Ovary (tissue), 9 donors: ENCODE measurements around the gene ADGRG1. TPM values are rescaled to one million over a fixed set of nuclear protein-coding genes. Genes with fewer than 3 reads are reported as not detected.

Source experiments
- DNase-seq, 5 donors: peaks; one replicate each; pipeline ENCODE4 v3.0.0-alpha.2; 2019 to 2020
- H3K27ac ChIP-seq, 2 donors: fragments of 200-600 bp; one replicate each; pipeline versions ENCODE4 v1.5.1 to v1.8.0; 2019 to 2022
- H3K27me3 ChIP-seq: fragments of 200-600 bp; one replicate; pipeline ENCODE4 v1.8.0; 2022
- H3K36me3 ChIP-seq: fragments of 200-600 bp; sonication (generic); one replicate; pipeline ENCODE4 v1.5.1; 2019
- H3K4me1 ChIP-seq: one replicate; pipeline ENCODE4 v1.8.1; 2013; ENCODE audit warnings: mild to moderate bottlenecking, moderate library complexity; ENCODE audit not compliant: insufficient read depth
- H3K4me3 ChIP-seq: fragments of 200-600 bp; sonication (generic); one replicate; pipeline ENCODE4 v1.5.1; 2017
- H3K9me3 ChIP-seq, 2 donors: fragments of 200-600 bp in 1 of 2; sonication (generic) in 1 of 2; one replicate each; pipeline versions ENCODE4 v1.5.1 to v1.8.1; 2013 to 2019; ENCODE audit warnings: mild to moderate bottlenecking in 1 of 2, moderate library complexity in 1 of 2
- CTCF ChIP-seq, 3 donors: fragments of 450-650 bp in 2 of 3; fragments of 200-600 bp in 1 of 3; IDR thresholded peaks; one replicate each; pipeline versions ENCODE4 v1.5.1 to v1.8.0; 2016 to 2022; ENCODE audit warnings: antibody characterized with exemption in 3 of 3, mild to moderate bottlenecking in 1 of 3
- EP300 ChIP-seq: sonication (generic); formaldehyde crosslinking; IDR thresholded peaks from one replicate; pipeline ENCODE4 v1.6.1; 2017; ENCODE audit warnings: antibody characterized with exemption
- POLR2A ChIP-seq: fragments of 450-650 bp; IDR thresholded peaks from one replicate; pipeline ENCODE4 v1.6.1; 2017; ENCODE audit warnings: antibody characterized with exemption, mild to moderate bottlenecking, moderate library complexity
- WGBS, 3 donors: extraction: QIAGEN DNeasy Blood & Tissue Kit in 1 of 3; methylation state at CpG; one replicate each; pipeline versions ENCODE4 v1.1.5 to v1.1.7; 2013 to 2017; 5-methylcytosine and 5-hydroxymethylcytosine counted together
- intact Hi-C, 4 donors: fragments of 100-400 bp; cut with DNase I; formaldehyde crosslinking; loops; one replicate each; pipeline versions ENCODE4 v1.11.0 to v1.15.1; 2022 to 2023
- polyA plus RNA-seq, 2 donors: library from polyadenylated mRNA; stranded (reverse); fragments of 200-250 nt in 1 of 2; fragments of 350-450 nt in 1 of 2; fragmentation: Illumina TruSeq in 1 of 2; extraction: RNeasy Lipid Tissue Mini Kit (QIAGEN cat#74804) in 1 of 2; gene quantifications; one replicate each; pipeline ENCODE4 v1.2.3, GENCODE V29; 2013 to 2014
- total RNA-seq, 7 donors: library from RNA; depleted of rRNA in 2 of 7; stranded (reverse); fragments of >200 nt in 2 of 7; fragmentation: NEBNext Ultra II Directional in 3 of 7; extraction: Animal tissue kit (Norgen Biotek cat#: 25700) in 3 of 7; gene quantifications; one replicate each; pipeline versions ENCODE4 v1.1.0 to v1.2.4, GENCODE V29; 2016 to 2023
- donor health status: DM: no; HTN: no; CAD: no; lungs with moderate emphysema.
- donor health status: DM: no; HTN: no; CAD: no.
- donor health status: Bipolar disorder and iron deficiency.
- donor health status: DM: yes; HTN: yes; CAD: no.
- donor health status: DM: no; HTN: no; CAD: no.
- donor health status: DM: yes; HTN: yes; CAD: no.

ADGRG1 gene
- total and polyA plus RNA-seq, 9 donors, result 6.2 to 54.0 (median 9.1) TPM

- DNase-seq, result no peak
- no peaks in the 10 kb centered on the region for H3K27me3 ChIP-seq
- 73 to 80% methylated on average over 1 of the region's 1 CpG; no CpG with 5 or more reads in 1 of the 3 donors for WGBS, 3 donors
- H3K9me3 ChIP-seq, result no peaks in the 10 kb centered on the region
- H3K27ac ChIP-seq, result no peak overlapping the region
- H3K4me1 ChIP-seq, result no peaks in the 10 kb centered on the region
- TF ChIP-seq CTCF (IDR thresholded peaks at IDR 0.05), result no peak
- no peaks in the 10 kb centered on the region for H3K36me3 ChIP-seq
- intact Hi-C loops, result no loop called here
- H3K4me3 ChIP-seq, result no peak overlapping the region
Observed at GRCh38 chr16:57706717-57707116, 78.3 kb downstream of the ADGRG1 start.

DNA sequence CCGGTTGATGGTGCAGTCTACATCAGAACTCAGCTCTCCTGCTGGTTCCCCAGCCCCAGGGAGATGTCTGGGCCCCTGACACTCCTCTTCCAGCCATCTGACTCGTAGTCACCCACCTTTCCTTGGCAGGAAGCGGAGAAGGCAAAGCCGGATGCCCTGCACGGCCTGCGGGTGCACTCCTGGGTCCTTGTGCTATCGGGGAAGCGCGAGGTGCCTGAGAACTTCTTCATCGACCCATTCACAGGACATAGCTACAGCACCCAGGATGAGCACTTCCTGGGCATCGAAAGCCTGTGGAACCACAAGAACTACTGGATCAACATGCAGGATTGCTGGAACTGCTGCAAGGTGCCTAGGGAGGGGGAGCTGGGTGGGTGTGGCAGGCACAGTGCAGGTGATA lies 78.9 kb downstream of the ADGRG1 start:
- DNase-seq, result no peak
- no peaks in the 10 kb centered on the region for H3K9me3 ChIP-seq
- H3K27ac ChIP-seq, result no peak overlapping the region
- WGBS, 3 donors, result 86 to 93% (median 87%) methylated on average over 11 of the region's 11 CpGs
- TF ChIP-seq POLR2A, result no peak
- TF ChIP-seq CTCF (IDR thresholded peaks at IDR 0.05), result no peak
- TF ChIP-seq EP300, result no peak
- no peaks in the 10 kb centered on the region for H3K4me1 ChIP-seq
- no peaks in the 10 kb centered on the region for H3K27me3 ChIP-seq
- H3K36me3 ChIP-seq, result no peaks in the 10 kb centered on the region
- H3K4me3 ChIP-seq, result no peak overlapping the region
- intact Hi-C loops, result no loop called here

GRCh38 chr16:57708168-57708567 lies 79.7 kb downstream of the ADGRG1 start:
- no peaks in the 10 kb centered on the region for H3K9me3 ChIP-seq
- 87 to 89% (median 87%) methylated on average over 3 of the region's 3 CpGs for WGBS, 3 donors
- intact Hi-C loops, result no loop called here
- DNase-seq, result no peak
- H3K4me1 ChIP-seq, result no peaks in the 10 kb centered on the region
- H3K27me3 ChIP-seq, result no peaks in the 10 kb centered on the region
- no peak for TF ChIP-seq POLR2A
- TF ChIP-seq CTCF (IDR thresholded peaks at IDR 0.05), result no peak
- TF ChIP-seq EP300, result no peak
- no peak overlapping the region for H3K4me3 ChIP-seq
- H3K36me3 ChIP-seq, result no peaks in the 10 kb centered on the region
- no peak overlapping the region for H3K27ac ChIP-seq

GRCh38 chr16:57709663-57710062 lies 81.2 kb downstream of the ADGRG1 start:
- no peak for TF ChIP-seq POLR2A
- intact Hi-C loops, result no loop called here
- no peak for DNase-seq

DNA sequence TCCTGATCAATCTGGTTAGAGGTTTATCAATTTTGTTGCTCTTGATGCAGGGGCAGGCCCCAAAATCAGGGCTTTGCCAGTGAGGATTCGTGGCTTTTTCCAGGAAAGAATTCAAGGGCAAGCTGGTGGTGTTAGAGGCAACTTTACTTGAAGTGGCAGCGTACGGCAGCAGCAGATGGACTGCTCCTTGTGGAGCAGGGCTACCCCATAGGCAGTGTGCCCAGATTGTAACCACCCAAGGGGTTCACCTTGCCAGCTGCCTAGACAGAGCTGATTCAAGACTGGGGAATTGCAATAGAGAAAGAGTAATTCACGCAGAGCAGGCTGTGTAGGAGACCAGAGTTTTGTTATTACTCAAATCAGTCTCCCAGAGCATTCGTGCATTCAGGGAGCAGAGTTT lies 82.9 kb downstream of the ADGRG1 start:
- Histone ChIP-seq H3K4me3 (no peak overlapping the region), H3K27me3 (no peaks in the 10 kb centered on the region), H3K9me3 (no peaks in the 10 kb centered on the region), H3K27ac (no peak overlapping the region), H3K36me3 (no peaks in the 10 kb centered on the region), H3K4me1 (no peaks in the 10 kb centered on the region)
- no peak for DNase-seq
- 74 to 86% (median 77%) methylated on average over 5 of the region's 5 CpGs for WGBS, 3 donors
- TF ChIP-seq CTCF (IDR thresholded peaks at IDR 0.05) (no peak), POLR2A (no peak), EP300 (no peak)
- intact Hi-C loops, result no loop called here

More at GRCh38 chr16:57709663-57710062, 81.2 kb downstream of the ADGRG1 start:
- H3K27me3 ChIP-seq, result no peaks in the 10 kb centered on the region
- no peaks in the 10 kb centered on the region for H3K9me3 ChIP-seq
- H3K4me3 ChIP-seq, result no peak overlapping the region
- no peaks in the 10 kb centered on the region for H3K4me1 ChIP-seq
- H3K27ac ChIP-seq, result no peak overlapping the region
- WGBS, 3 donors, result 83 to 94% (median 91%) methylated on average over 3 of the region's 3 CpGs
- no peaks in the 10 kb centered on the region for H3K36me3 ChIP-seq
